ENCODE data around the gene PSTPIP2.
A peak's percentile ranks its signal among the peaks of the same experiment; 100 is the strongest.
"Not testable (repeated sequence)": the region's sequence is repeated elsewhere in the genome, so short reads cannot be mapped to it uniquely, and the experiment has no call there.

The PSTPIP2 gene, protein sequence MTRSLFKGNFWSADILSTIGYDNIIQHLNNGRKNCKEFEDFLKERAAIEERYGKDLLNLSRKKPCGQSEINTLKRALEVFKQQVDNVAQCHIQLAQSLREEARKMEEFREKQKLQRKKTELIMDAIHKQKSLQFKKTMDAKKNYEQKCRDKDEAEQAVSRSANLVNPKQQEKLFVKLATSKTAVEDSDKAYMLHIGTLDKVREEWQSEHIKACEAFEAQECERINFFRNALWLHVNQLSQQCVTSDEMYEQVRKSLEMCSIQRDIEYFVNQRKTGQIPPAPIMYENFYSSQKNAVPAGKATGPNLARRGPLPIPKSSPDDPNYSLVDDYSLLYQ
- 12.8 to 581 (median 77.1) reads per million in 18 experiments for total RNA-seq

DNA sequence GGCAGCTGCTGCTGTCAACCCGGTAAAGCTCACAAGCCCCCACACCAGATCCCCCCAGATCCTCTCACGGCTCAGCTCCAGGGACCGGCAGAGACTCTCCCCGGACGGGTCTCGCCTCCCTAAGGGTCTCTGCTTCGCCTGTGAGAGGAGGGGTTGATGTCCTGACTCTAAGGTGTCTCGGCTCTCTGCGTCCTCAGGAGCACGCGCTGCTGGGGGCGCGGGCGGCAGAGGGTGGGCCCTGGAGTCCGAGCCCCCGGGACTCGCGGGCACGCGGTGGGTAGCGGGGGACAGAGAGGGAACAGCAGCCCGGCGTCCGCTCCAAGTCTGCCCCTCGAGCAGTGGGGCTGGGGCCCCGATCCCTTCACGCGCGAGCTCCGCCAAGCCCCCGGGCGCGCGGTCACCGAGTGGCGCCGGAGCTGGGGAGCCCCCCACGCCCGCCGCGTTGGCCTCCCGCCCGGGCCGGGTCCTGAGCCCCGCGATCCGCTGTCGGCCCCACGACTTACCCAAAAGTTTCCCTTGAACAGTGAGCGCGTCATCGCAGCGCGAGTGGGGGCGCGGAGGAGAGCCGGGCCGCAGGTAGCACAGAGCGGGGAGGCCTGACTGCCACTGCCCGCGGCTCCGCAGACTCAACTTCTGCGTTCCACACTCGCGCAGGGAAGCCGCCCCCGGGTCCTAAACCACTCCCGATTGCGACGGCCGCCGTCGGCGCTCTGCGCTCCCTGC, at the start of gene PSTPIP2:
Gene PSTPIP2, minus strand, starts transcription at position 608 of the 723 bp plus-strand sequence. Its CDS starts 72 bp downstream, at position 536.
- peak; percentile 63 to 75 for DNase-seq

- DNase-seq = no peak
Observed at GRCh38 chr18:46113751-46114150, 41.7 kb upstream of the PSTPIP2 start.

- no peak for DNase-seq
Observed at GRCh38 chr18:46110406-46110805, 38.3 kb upstream of the PSTPIP2 start.

GRCh38 chr18:46109386-46109785, 37.3 kb upstream of the PSTPIP2 start:
- DNase-seq = no peak

DNA sequence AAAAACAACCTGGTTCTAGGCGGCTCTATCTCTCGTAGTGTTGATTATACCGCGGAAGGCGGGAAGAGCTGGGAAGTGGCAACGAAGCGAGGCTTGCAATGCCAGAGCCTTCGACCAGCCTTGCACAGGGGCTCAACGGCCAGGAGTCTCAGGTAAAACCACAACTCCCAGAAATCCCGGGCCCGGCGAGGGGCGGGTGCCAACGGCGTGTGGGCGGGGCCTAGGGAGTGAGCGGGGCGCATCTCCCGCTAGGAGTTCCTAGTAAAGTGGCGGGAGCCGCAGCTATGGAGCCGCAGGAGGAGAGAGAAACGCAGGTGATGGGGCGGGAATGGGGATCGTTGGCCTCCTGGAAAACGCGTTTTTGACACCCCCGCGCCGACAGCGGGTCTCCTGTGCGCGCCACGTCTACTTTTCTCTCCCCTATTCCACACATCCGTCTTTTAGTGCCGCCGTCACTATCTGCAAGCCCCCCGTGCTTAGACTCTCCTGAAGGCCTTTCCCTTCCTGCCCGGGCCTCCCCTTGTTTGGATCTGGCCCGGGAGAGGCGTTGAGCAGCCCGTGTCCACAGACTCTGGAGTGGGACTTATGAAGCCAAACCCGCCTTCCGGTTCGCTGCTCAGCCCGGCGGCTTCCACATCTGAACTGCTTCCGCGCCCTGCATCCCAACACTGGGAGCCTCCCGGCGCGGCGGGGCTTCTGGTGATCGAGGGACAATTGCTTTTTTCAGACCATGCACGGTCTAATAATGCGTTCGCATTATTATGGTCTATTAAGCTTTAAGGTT, 32.3 kb upstream of the PSTPIP2 start, which contains the start of gene HAUS1:
Gene HAUS1, plus strand, starts transcription at position 258 of the 784 bp plus-strand sequence. Its CDS starts 27 bp downstream, at position 285.
- peak; percentile 82 to 88 for DNase-seq

GRCh38 chr18:46099463-46099862, 27.4 kb upstream of the PSTPIP2 start:
- no peak for DNase-seq

DNA sequence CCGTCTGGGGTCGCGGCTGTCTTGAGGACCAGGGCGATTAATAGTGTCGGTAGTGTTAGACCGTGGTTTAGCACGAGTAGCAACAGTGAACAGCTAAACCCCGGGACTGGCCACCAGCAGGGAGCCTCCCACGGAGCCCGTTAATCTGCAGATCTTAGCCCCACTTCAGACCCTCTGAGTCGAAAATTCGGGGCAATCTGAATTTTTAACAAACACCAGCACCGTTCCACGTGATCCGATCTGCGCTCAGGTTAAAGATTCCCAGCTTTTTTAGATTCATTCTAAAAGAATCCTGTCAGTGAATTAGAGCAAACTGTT, 26.5 kb upstream of the PSTPIP2 start:
- no peak for DNase-seq

DNA sequence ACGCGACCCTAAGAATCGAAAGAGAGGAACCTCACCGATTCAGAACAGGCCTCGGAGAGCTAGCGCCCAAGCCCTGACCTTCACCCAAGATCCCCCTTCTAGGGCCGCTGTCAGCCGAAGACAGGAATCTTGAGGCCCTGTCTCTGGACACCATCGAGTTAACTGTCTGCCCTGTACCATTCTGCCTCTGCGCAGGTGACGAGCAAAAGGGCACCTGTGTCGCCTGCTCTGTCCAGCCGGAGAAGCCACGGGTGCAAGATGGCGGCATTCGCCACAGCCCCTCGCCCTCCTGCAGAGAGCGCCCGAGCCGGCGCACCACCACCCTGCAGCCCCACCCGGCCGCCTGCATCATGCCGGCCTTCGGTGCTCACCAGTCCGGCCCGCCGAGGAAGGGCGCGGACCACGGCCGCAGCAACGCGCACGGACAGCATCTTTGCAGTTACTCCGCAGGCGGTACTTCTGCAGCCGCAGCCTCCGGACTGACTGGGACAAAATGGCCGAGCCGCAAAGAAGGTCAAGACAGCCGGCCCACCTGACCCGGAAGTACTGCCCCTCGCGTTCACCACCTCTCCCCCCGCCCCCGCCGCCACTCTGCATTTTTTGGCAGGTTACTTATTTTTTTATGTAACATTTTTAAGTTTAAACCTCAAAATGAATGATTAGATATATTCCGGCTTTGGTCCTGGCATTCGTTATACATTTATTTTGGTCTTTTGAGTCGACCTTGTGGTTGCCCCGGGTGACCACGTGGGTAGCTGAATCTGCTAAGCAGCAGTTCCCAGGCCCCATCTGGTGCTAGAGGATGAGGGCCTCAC, 25.9 kb upstream of the PSTPIP2 start, which contains the start of gene ATP5F1A:
Gene ATP5F1A, minus strand, starts transcription at position 496 of the 815 bp plus-strand sequence. Its CDS starts 65 bp downstream, at position 431.
- peak; percentile 87 to 91 for DNase-seq

DNA sequence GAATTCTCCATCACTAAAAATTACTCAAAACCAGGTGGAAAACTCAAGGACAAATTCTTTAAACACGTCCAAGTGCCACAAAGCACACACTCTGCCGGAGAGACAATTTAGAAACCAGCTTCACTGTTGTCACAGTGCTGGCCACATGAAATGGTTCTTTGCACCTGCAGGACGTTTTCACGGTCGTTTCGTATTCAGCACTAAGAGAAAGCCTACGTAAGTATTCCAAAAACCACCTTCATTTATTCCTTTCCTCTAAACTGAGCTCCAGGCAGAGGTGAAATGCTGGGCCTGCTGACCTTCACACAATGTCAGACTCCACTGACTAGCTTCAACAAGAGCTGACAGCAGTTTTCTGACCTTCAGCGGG, 25.4 kb upstream of the PSTPIP2 start:
- DNase-seq = no peak

- peak in 1 of 2 donors; percentile 53 for DNase-seq
Observed at GRCh38 chr18:46096651-46097300, 24.7 kb upstream of the PSTPIP2 start.

DNA sequence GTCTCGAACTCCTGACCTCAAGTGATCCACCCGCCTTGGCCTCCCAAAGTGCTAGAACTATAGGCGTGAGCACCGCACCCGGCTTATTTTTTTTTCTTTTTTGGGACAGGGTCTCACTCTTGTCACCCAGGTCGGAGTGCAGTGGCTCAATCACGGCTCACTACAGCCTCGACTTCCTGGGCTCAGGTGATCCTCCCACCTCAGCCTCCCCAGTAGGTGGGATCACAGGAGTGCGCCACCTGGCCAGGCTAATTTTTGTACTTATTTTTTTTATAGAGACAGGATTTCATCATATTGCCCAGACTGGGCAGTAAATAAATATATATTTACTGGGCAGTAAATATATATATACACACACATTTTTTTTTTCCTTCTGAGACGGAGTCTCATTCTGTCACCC, 23.5 kb upstream of the PSTPIP2 start:
- no peak for DNase-seq

DNA sequence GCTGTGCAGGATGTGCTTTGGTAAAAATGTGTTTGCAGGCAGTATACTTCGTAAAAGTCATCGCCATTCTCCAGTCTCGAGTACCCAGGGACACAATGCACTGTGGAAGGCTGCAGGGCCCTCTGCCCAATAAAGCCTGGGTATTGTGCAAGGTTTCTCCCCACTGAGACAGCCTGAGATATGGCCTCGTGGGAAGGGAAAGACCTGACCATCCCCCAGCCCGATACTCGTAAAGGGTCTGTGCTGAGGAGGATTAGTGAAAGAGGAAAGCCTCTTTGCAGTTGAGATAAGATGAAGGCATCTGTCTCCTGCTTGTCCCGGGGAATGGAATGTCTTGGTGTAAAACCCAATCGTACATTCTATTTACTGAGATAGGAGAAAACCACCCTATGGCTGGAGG, 16.4 kb upstream of the PSTPIP2 start:
- not testable (repeated sequence) for DNase-seq

DNA sequence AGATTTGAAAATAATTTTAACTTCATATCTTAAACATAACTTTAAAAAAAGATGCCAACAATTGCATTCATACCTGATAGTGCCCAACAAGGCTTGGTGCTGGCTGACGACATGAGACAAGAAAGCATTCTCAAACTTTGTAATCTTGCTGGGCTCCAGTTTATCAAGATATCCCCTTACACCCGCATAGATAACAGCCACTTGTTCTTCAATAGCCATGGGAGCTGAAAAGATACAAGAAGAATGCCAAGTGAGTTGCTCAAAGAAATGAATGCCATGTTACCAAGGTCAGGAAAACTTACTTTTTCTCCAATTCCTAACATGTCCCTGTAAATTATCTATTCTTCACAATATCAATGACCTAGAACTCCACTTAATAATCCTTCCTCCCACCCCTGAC, 12.4 kb upstream of the PSTPIP2 start:
- no peak for DNase-seq

GRCh38 chr18:46080156-46080555, 8.1 kb upstream of the PSTPIP2 start:
- no peak for DNase-seq

DNA sequence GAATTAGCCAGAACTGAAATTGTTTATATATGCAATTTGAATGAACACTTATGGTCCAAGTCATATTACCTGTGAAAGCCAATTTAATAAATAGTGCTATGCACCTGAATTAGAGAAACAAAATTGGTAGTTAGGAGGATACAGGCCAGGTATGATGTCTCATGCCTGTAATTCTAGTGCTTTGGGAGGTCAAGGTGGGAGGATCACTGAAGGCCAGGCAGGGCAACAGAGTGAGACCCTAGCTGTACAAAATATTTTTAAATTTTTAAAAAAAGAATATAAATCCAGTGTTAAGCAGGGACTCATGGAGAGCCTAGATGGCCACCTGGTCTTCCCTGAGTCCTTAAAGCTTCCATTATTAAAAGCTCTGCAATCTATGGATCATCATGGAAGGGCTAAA, 7.3 kb upstream of the PSTPIP2 start:
- no peak for DNase-seq

GRCh38 chr18:46073474-46074331, 1.6 kb upstream of the PSTPIP2 start:
- peak; percentile 67 to 83 for DNase-seq

DNA sequence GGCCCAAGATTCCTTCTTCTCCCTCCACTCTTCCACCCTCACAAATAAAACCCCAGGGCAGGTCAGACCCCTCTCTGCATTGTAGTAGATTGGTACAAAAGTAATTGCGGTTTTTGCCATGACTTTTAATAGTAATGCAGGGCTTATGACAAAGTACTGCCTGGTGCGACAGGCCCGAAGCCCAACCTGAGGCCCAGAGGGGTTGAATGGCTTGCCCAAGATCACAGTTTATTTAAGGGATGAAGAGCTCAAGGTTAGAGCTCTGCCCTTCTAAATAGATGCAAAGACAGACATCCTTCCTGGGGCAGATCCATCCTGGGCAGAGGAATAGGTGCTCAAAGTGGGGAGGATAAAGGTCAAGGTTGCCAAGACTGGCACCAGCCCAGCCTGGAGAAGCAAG, 899 bp upstream of the PSTPIP2 start:
- DNase-seq = no peak

- DNase-seq = no peak
Observed at GRCh38 chr18:46072376-46072867, 362 bp upstream of the PSTPIP2 start.

DNA sequence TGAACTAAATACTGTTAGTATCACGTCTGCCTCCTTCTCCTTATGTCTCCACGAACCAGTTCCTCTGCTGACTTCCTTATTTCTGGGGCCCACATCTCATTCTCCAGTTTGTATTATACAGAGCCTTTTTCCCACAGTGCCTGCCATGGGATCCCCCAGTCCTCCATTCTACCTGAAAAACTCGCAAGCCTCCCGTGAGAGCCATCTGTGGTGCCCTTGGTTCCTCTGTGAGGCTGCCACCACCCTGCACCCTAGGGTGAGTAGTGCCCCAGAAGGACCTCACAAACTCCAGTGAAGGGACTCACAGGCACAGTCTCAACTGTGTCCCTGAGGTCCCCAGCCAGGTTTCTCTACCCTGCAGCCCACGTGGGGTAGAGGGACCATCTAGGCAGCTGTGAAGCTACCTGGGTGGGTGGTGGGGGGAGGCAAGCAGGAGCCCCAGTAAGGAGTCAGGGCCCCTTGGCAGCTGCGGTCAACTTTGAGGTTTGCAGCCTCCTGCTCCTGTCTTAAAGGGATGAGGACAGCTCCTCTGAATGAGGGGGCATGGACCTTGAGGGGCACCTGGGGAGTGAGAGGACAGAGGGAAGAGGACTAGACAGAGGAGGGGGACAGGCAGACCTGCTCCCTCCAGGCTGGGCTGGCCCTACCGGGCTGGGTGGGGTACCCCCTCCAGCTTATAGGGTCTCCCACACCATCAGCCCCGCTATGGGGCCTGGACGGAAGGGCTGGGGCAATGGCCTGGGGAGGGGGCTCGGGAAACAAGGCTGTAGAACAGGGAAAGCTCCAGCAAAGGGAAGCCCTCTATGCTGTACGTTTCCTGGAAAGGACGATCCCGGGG, 1.0 kb downstream of the PSTPIP2 start:
- DNase-seq = peak; percentile 62 to 65

- no peak for DNase-seq
Observed at GRCh38 chr18:46070232-46070631, 1.8 kb downstream of the PSTPIP2 start.
